A549 (cell line): ENCODE data around the gene NMRK1. TPM values are rescaled to one million over a fixed set of nuclear protein-coding genes. Genes with fewer than 3 reads are reported as not detected.

ENCODE experiments used
- ATAC-seq, 2 experiments: fragments of 200-7000 bp in 1 of 2; fragments of >200 bp in 1 of 2; cut with Nextera tagmentation in 1 of 2; cut with Tn5 transposase in 1 of 2; 3 replicates each; pipeline versions ENCODE4 v1.8.0 to v1.9.1; 2018 to 2020; ENCODE audit warnings: mild to moderate bottlenecking in 1 of 2, moderate library complexity in 1 of 2
- CTCF ChIA-PET: fragments of 300-600 bp; sonication (Branson Sonifier 250); formaldehyde crosslinking; extraction: SDS; loops from one replicate; lab custom pipeline; 2021; ENCODE audit warnings: antibody characterized with exemption, inconsistent platforms; lab: Yijun Ruan, JAX
- POLR2A ChIA-PET: fragments of 350-600 bp; formaldehyde crosslinking; extraction: SDS; loops from one replicate; lab custom pipeline; 2021; ENCODE audit warnings: antibody characterized with exemption, inconsistent platforms; lab: Yijun Ruan, JAX
- DNase-seq, 2 experiments: peaks; one replicate each; pipeline versions ENCODE4 v3.0.0 to v3.0.0-alpha.2; 2011 to 2016; ENCODE audit warnings: low read depth in 1 of 2, low spot score in 1 of 2
- FAIRE-seq: peaks from 2 replicates; lab custom pipeline; 2011; peaks lifted over from hg19 to GRCh38; lab: Jason Lieb, UNC
- H3K27ac ChIP-seq, 2 experiments: fragments of >200 bp; sonication (Bioruptor Twin); formaldehyde crosslinking; 3 replicates each; pipeline ENCODE4 v1.5.1; 2016 to 2017
- H3K4me1 ChIP-seq: fragments of >200 bp; sonication (Bioruptor Twin); formaldehyde crosslinking; 3 replicates; pipeline ENCODE4 v1.6.1; 2016
- H3K4me2 ChIP-seq: fragments of >200 bp; sonication (Bioruptor Twin); formaldehyde crosslinking; 3 replicates; pipeline ENCODE4 v1.6.1; 2016
- H3K4me3 ChIP-seq: fragments of >200 bp; sonication (Bioruptor Twin); formaldehyde crosslinking; 3 replicates; pipeline ENCODE4 v1.5.1; 2016
- H3K9me3 ChIP-seq: fragments of >200 bp; sonication (Bioruptor Twin); formaldehyde crosslinking; 3 replicates; pipeline ENCODE4 v1.6.1; 2016
- ATOH8 ChIP-seq: fragments of 250-450 bp; sonication (Bioruptor Pico); IDR thresholded peaks from 2 replicates; pipeline ENCODE4 v1.5.0; 2020; ENCODE audit warnings: low read depth, mild to moderate bottlenecking, moderate library complexity
- BCL3 ChIP-seq: fragments of >200 bp; sonication (Bioruptor Twin); formaldehyde crosslinking; IDR thresholded peaks from 3 replicates; pipeline ENCODE4 v1.6.1; 2016
- CBX2 ChIP-seq: fragments of 200-600 bp; sonication (generic); IDR thresholded peaks from 2 replicates; pipeline ENCODE4 v1.6.1; 2016; ENCODE audit warnings: low read depth, mild to moderate bottlenecking, borderline replicate concordance
- CHD2 ChIP-seq: fragments of 150-350 bp; IDR thresholded peaks from 2 replicates; pipeline ENCODE4 v1.6.1; 2014; ENCODE audit warnings: low read length; ENCODE audit not compliant: partially characterized antibody
- CTCF ChIP-seq: fragments of >200 bp; sonication (Bioruptor Twin); formaldehyde crosslinking; IDR thresholded peaks from 3 replicates; pipeline ENCODE4 v1.5.1; 2016
- FOSB ChIP-seq: fragments of 250-450 bp; sonication (Bioruptor Pico); IDR thresholded peaks from 2 replicates; pipeline ENCODE4 v1.5.0; 2020; ENCODE audit warnings: mild to moderate bottlenecking, moderate library complexity
- HMGXB4 ChIP-seq: fragments of 250-450 bp; sonication (Bioruptor Pico); IDR thresholded peaks from 2 replicates; pipeline ENCODE4 v1.5.0; 2021; ENCODE audit warnings: mild to moderate bottlenecking, moderate library complexity, borderline replicate concordance
- HOXB13 ChIP-seq: fragments of 250-450 bp; sonication (Bioruptor Pico); IDR thresholded peaks from 2 replicates; pipeline ENCODE4 v1.5.0; 2020; ENCODE audit warnings: low read depth, mild to moderate bottlenecking, moderate library complexity
- JUNB ChIP-seq: fragments of >200 bp; sonication (Bioruptor Twin); formaldehyde crosslinking; IDR thresholded peaks from 2 replicates; pipeline ENCODE4 v1.6.1; 2016
- MAZ ChIP-seq: fragments of 150-350 bp; IDR thresholded peaks from 2 replicates; pipeline ENCODE4 v1.6.1; 2014; ENCODE audit warnings: antibody characterized with exemption, low read depth, low read length, borderline replicate concordance
- NFE2L2 ChIP-seq: fragments of 150-350 bp; conservative IDR thresholded peaks from 2 replicates; pipeline ENCODE4 v1.6.1; 2014; ENCODE audit warnings: low read length
- POLR2A ChIP-seq: IDR thresholded peaks from 2 replicates; pipeline ENCODE4 v1.6.1; 2012; ENCODE audit warnings: mild to moderate bottlenecking, low read length
- POLR2AphosphoS2 ChIP-seq: conservative IDR thresholded peaks from 2 replicates; pipeline ENCODE4 v1.6.1; 2012; ENCODE audit warnings: low read length, improper control_type of control experiment, inconsistent platforms
- REST ChIP-seq: fragments of 200-600 bp; sonication (generic); IDR thresholded peaks from 2 replicates; pipeline ENCODE4 v1.6.1; 2016; ENCODE audit warnings: antibody characterized with exemption, mild to moderate bottlenecking, moderate library complexity
- USF2 ChIP-seq: fragments of 450-650 bp; IDR thresholded peaks from 2 replicates; pipeline ENCODE4 v1.6.1; 2014; ENCODE audit warnings: antibody characterized with exemption
- ZC3H11A ChIP-seq: fragments of 450-650 bp; IDR thresholded peaks from 2 replicates; pipeline ENCODE4 v1.6.1; 2014; ENCODE audit warnings: antibody characterized with exemption, mild to moderate bottlenecking
- ZFP36 ChIP-seq: fragments of 450-650 bp; IDR thresholded peaks from 2 replicates; pipeline ENCODE4 v1.6.1; 2014; ENCODE audit warnings: borderline replicate concordance; ENCODE audit not compliant: partially characterized antibody
- WGBS: methylation state at CpG from one replicate; pipeline ENCODE4 v1.1.6; 2017; ENCODE audit errors: missing lambda C conversion rate; 5-methylcytosine and 5-hydroxymethylcytosine counted together
- polyA plus RNA-seq, 4 experiments: library from polyadenylated mRNA; depleted of rRNA in 3 of 4; stranded (reverse); fragments of >200 nt; fragmentation: RNase III in 1 of 4; extraction: RNeasy Plus Mini Kit Qiagen cat#74134 plus additional on column Dnase treatment in 1 of 4; gene quantifications; 2 replicates in 3 of 4; 3 replicates in 1 of 4; pipeline ENCODE4 v1.2.3, GENCODE V29; 2011 to 2017

Gene NMRK1
- polyA plus RNA-seq, 2 of the 4 experiments (the other 2 are of a cell fraction), result 7.6 to 10.5 TPM

- no peak for ATAC-seq
- POLR2A ChIA-PET, result no interaction called here
- H3K4me3 ChIP-seq, result no peak overlapping the region
- H3K27ac ChIP-seq, result no peak overlapping the region
- no peak overlapping the region for H3K4me2 ChIP-seq
- WGBS, result 88% methylated on average over 5 of the region's 5 CpGs
- peaks cover 3% of the 10 kb centered on the region; the same call in 2 of the 3 replicates for H3K4me1 ChIP-seq
- no peak for TF ChIP-seq ZFP36
- no peak for TF ChIP-seq ZC3H11A
- H3K9me3 ChIP-seq, result no peaks in the 10 kb centered on the region
- no peak for FAIRE-seq
- CTCF ChIA-PET, result interaction anchor here (1.5 to 15.9 kb wide), 3 partner anchors 57 to 311 kb away, joined by 3 to 278 read pairs (median 9); no protein-coding TSS in a partner anchor
- DNase-seq, result no peak
Measured at GRCh38 chr9:75084081-75084672, 3.8 kb downstream of the NMRK1 start.

GRCh38 chr9:75083188-75083970, 4.6 kb downstream of the NMRK1 start:
- no peaks in the 10 kb centered on the region for H3K9me3 ChIP-seq
- WGBS, result 78% methylated on average over 11 of the region's 12 CpGs
- ATAC-seq (no peak), FAIRE-seq (no peak)
- peaks cover 3% of the 10 kb centered on the region; the same call in 2 of the 3 replicates for H3K4me1 ChIP-seq
- TF ChIP-seq POLR2AphosphoS2 (no peak), CBX2 (no peak), REST (no peak), POLR2A (no peak), HOXB13 (CRISPR knock-in tag) (no peak), JUNB (no peak), CTCF (no peak)
- TF ChIP-seq, all 56 proteins: peak for 0
- Histone ChIP-seq H3K4me3 (no peak overlapping the region), H3K4me2 (no peak overlapping the region), H3K27ac (no peak overlapping the region)
- POLR2A ChIA-PET, result no interaction called here
- no peak for DNase-seq
- CTCF ChIA-PET, result interaction anchor here (0.6 to 15.9 kb wide), 3 partner anchors 52 to 310 kb away, joined by 3 to 278 read pairs (median 3); no protein-coding TSS in a partner anchor

GRCh38 chr9:75081632-75082031, 6.3 kb downstream of the NMRK1 start:
- peaks cover 3% of the 10 kb centered on the region; the same call in 2 of the 3 replicates for H3K4me1 ChIP-seq
- ChIA-PET CTCF (interaction anchor here (1.5 to 15.9 kb wide), 2 partner anchors 129 to 309 kb away, joined by 4 to 278 read pairs; partner anchors contain the start of gene C9orf40), POLR2A (interaction anchor here (0.6 kb wide), 1 partner anchor 614 kb away, joined by 3 read pairs; no protein-coding TSS in a partner anchor)
- no peak for FAIRE-seq
- H3K9me3 ChIP-seq, result no peaks in the 10 kb centered on the region
- ATAC-seq, result no peak
- no peak overlapping the region for H3K4me2 ChIP-seq
- H3K27ac ChIP-seq, result no peak overlapping the region
- DNase-seq, result no peak
- 0% methylated on average over 2 of the region's 2 CpGs for WGBS
- H3K4me3 ChIP-seq, result no peak overlapping the region
- TF ChIP-seq FOSB (CRISPR knock-in tag) (no peak), BCL3 (no peak), ATOH8 (CRISPR knock-in tag) (no peak), MAZ (no peak), NFE2L2 (no peak), HMGXB4 (CRISPR knock-in tag) (no peak), USF2 (no peak), CHD2 (no peak)
